Measurements from ENCODE around the gene KSR1. TPM values are rescaled to one million over a fixed set of nuclear protein-coding genes. Genes with fewer than 3 reads are reported as not detected.
A peak's percentile ranks its signal among the peaks of the same experiment; 100 is the strongest.

Gene KSR1
- total and polyA plus RNA-seq, 9 of the 15 experiments (the other 6 are each of a cell fraction or from before 2014, with no cell fraction given), result 1.4 to 51.7 (median 18.4) TPM

DNA sequence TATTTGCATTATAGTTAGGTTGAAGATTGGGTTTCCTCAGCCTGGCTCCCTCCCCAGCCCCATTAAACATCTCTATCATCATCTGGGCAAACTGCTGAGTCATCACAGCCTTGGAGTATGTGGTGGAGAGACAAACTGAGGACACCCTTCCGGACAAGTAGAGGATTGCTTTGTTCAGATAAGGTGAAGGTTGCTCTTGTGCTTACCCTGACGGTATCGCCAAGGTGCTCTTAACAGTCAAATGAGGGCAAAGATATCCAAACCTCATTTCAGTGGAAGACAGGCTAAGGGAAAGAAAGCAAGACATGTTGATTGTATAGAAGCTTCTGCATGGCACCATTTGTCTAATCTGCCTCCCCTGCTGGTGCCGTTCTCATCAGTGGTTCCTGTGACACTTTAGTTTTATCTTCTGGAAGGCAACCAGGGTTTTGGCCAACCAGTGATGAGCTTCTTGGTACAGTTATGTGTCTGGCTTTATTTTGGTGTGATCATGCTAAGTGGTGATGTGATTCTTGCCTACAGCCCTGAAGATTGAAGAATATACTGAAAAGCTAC is 117.8 kb downstream of the KSR1 start (continued):
- no peak for TF ChIP-seq ZNF347 (CRISPR knock-in tag; IDR thresholded peaks at IDR 0.05; ENCODE audit: low read depth)
- TF ChIP-seq PHTF2 (CRISPR knock-in tag; IDR thresholded peaks at IDR 0.05), result no peak
- TF ChIP-seq NFE2 (IDR thresholded peaks at IDR 0.05; ENCODE audit: low read depth), result peak; percentile 100
- TF ChIP-seq ETV1 (tag; conservative IDR thresholded peaks at IDR 0.05; ENCODE audit: low read depth), result peak; percentile 98
- TF ChIP-seq SMARCB1 (IDR thresholded peaks at IDR 0.05; ENCODE audit: insufficient read length, low read depth), result no peak
- TF ChIP-seq PTRF (tag; IDR thresholded peaks at IDR 0.05), result no peak
- peak; percentile 85 for TF ChIP-seq NEUROD1 (IDR thresholded peaks at IDR 0.05; ENCODE audit: borderline replicate concordance, low read depth, low read length, partially characterized antibody)
- TF ChIP-seq ZNF79 (CRISPR knock-in tag; IDR thresholded peaks at IDR 0.05; ENCODE audit: low read depth), result no peak
- no peak for TF ChIP-seq ZSCAN29 (IDR thresholded peaks at IDR 0.05)
- TF ChIP-seq RBM22 (IDR thresholded peaks at IDR 0.05; ENCODE audit: low read depth, low read length, poor library complexity, severe bottlenecking), result no peak
- no peak for TF ChIP-seq FOXP1 (CRISPR knock-in tag; IDR thresholded peaks at IDR 0.05)
- peak; percentile 52 for TF ChIP-seq CCNT2 (IDR thresholded peaks at IDR 0.05; ENCODE audit: borderline replicate concordance, extremely low read depth, insufficient read length, low read depth, low read length)
- TF ChIP-seq SRSF9 (IDR thresholded peaks at IDR 0.05; ENCODE audit: borderline replicate concordance, low read depth, low read length), result no peak
- TF ChIP-seq SP1 (CRISPR knock-in tag; IDR thresholded peaks at IDR 0.05), result no peak
- no peak for TF ChIP-seq ZNF717 (CRISPR knock-in tag; IDR thresholded peaks at IDR 0.05)
- TF ChIP-seq, protein P1, sequence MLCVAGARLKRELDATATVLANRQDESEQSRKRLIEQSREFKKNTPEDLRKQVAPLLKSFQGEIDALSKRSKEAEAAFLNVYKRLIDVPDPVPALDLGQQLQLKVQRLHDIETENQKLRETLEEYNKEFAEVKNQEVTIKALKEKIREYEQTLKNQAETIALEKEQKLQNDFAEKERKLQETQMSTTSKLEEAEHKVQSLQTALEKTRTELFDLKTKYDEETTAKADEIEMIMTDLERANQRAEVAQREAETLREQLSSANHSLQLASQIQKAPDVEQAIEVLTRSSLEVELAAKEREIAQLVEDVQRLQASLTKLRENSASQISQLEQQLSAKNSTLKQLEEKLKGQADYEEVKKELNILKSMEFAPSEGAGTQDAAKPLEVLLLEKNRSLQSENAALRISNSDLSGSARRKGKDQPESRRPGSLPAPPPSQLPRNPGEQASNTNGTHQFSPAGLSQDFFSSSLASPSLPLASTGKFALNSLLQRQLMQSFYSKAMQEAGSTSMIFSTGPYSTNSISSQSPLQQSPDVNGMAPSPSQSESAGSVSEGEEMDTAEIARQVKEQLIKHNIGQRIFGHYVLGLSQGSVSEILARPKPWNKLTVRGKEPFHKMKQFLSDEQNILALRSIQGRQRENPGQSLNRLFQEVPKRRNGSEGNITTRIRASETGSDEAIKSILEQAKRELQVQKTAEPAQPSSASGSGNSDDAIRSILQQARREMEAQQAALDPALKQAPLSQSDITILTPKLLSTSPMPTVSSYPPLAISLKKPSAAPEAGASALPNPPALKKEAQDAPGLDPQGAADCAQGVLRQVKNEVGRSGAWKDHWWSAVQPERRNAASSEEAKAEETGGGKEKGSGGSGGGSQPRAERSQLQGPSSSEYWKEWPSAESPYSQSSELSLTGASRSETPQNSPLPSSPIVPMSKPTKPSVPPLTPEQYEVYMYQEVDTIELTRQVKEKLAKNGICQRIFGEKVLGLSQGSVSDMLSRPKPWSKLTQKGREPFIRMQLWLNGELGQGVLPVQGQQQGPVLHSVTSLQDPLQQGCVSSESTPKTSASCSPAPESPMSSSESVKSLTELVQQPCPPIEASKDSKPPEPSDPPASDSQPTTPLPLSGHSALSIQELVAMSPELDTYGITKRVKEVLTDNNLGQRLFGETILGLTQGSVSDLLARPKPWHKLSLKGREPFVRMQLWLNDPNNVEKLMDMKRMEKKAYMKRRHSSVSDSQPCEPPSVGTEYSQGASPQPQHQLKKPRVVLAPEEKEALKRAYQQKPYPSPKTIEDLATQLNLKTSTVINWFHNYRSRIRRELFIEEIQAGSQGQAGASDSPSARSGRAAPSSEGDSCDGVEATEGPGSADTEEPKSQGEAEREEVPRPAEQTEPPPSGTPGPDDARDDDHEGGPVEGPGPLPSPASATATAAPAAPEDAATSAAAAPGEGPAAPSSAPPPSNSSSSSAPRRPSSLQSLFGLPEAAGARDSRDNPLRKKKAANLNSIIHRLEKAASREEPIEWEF (CRISPR knock-in tag; IDR thresholded peaks at IDR 0.05), result no peak; the same call in 1 of the 2 replicates
- TF ChIP-seq PML (IDR thresholded peaks at IDR 0.05; ENCODE audit: low read length), result peak; percentile 69
- TF ChIP-seq TEAD2 (tag; IDR thresholded peaks at IDR 0.05), result no peak
- no peak for TF ChIP-seq PTTG1 (tag; IDR thresholded peaks at IDR 0.05; ENCODE audit: low read depth)
- TF ChIP-seq ZNF224 (CRISPR knock-in tag; IDR thresholded peaks at IDR 0.05), result no peak
- TF ChIP-seq CBX5 (IDR thresholded peaks at IDR 0.05; ENCODE audit: borderline replicate concordance, low read depth), result no peak
- TF ChIP-seq TCFL5 (CRISPR knock-in tag; conservative IDR thresholded peaks at IDR 0.05), result no peak; the same call in 1 of the 2 replicates
- TF ChIP-seq, protein P2, sequence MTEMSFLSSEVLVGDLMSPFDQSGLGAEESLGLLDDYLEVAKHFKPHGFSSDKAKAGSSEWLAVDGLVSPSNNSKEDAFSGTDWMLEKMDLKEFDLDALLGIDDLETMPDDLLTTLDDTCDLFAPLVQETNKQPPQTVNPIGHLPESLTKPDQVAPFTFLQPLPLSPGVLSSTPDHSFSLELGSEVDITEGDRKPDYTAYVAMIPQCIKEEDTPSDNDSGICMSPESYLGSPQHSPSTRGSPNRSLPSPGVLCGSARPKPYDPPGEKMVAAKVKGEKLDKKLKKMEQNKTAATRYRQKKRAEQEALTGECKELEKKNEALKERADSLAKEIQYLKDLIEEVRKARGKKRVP (CRISPR knock-in tag; IDR thresholded peaks at IDR 0.05), result 0 out of 2 replicates have a peak, but pooled peaks have one; percentile 55
- TF ChIP-seq EP400 (IDR thresholded peaks at IDR 0.05), result peak; percentile 84
- TF ChIP-seq RNF2 (IDR thresholded peaks at IDR 0.05), result peak; percentile 88; the same call in 1 of the 2 replicates
- no peak for TF ChIP-seq BRF1 (IDR thresholded peaks at IDR 0.05; ENCODE audit: borderline replicate concordance, extremely low read depth, insufficient read length)
